ENCODE results near the gene DENND1A.

GRCh38 chr9:123725389-123725788 is 204.5 kb downstream of the DENND1A start:
- TF ChIP-seq YY1 (IDR thresholded peaks at IDR 0.05) (no peak), EGR1 (IDR thresholded peaks at IDR 0.05; ENCODE audit: low read depth in 2 of 2) (no peak), HNF4G (IDR thresholded peaks at IDR 0.05) (no peak), JUND (IDR thresholded peaks at IDR 0.05) (no peak), GABPA (IDR thresholded peaks at IDR 0.05 in 1 of 2, conservative IDR thresholded peaks at IDR 0.05 in 1 of 2) (no peak), TAF1 (conservative IDR thresholded peaks at IDR 0.05) (no peak), ZBTB33 (IDR thresholded peaks at IDR 0.05) (no peak), RAD21 (IDR thresholded peaks at IDR 0.05) (no peak), RXRA (IDR thresholded peaks at IDR 0.05) (no peak)
- TF ChIP-seq, protein P1, sequence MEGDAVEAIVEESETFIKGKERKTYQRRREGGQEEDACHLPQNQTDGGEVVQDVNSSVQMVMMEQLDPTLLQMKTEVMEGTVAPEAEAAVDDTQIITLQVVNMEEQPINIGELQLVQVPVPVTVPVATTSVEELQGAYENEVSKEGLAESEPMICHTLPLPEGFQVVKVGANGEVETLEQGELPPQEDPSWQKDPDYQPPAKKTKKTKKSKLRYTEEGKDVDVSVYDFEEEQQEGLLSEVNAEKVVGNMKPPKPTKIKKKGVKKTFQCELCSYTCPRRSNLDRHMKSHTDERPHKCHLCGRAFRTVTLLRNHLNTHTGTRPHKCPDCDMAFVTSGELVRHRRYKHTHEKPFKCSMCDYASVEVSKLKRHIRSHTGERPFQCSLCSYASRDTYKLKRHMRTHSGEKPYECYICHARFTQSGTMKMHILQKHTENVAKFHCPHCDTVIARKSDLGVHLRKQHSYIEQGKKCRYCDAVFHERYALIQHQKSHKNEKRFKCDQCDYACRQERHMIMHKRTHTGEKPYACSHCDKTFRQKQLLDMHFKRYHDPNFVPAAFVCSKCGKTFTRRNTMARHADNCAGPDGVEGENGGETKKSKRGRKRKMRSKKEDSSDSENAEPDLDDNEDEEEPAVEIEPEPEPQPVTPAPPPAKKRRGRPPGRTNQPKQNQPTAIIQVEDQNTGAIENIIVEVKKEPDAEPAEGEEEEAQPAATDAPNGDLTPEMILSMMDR (IDR thresholded peaks at IDR 0.05; ENCODE audit: low read depth, low read length, missing input control): no peak
